Nephron (organoid): ENCODE results near the gene TMEM42.

Source experiments
- H3K27ac Mint-ChIP-seq, 3 experiments: 2 replicates each; pipeline ENCODE4 v1.8.0; 2020; ENCODE audit warnings: mixed read lengths in 3 of 3, mild to moderate bottlenecking in 2 of 3, moderate library complexity in 1 of 3
- H3K27me3 Mint-ChIP-seq: 2 replicates; pipeline ENCODE4 v1.8.0; 2021; ENCODE audit warnings: low read depth, mild to moderate bottlenecking, moderate library complexity, mixed read lengths
- H3K36me3 Mint-ChIP-seq: 2 replicates; pipeline ENCODE4 v1.8.0; 2020; ENCODE audit warnings: low read depth, mixed read lengths
- H3K4me1 Mint-ChIP-seq: 2 replicates; pipeline ENCODE4 v1.8.0; 2020; ENCODE audit warnings: mixed read lengths
- H3K4me3 Mint-ChIP-seq, 3 experiments: 2 replicates each; pipeline ENCODE4 v1.8.0; 2020; ENCODE audit warnings: mild to moderate bottlenecking in 3 of 3, mixed read lengths in 3 of 3, moderate library complexity in 2 of 3
- H3K9me3 Mint-ChIP-seq: 2 replicates; pipeline ENCODE4 v1.8.0; 2020; ENCODE audit warnings: mixed read lengths
- CTCF ChIP-seq, 3 experiments: fragments of 200-600 bp; sonication (generic); IDR thresholded peaks; one replicate each; pipeline ENCODE4 v1.5.0; 2021; ENCODE audit warnings: antibody characterized with exemption in 3 of 3; ENCODE audit not compliant: unreplicated experiment in 3 of 3

The TMEM42 gene

GRCh38 chr3:44907612-44908011 lies 45.9 kb downstream of the TMEM42 start:
- Mint-ChIP-seq H3K4me3 (no peak overlapping the region), H3K27me3 (no peaks in the 10 kb centered on the region), H3K36me3 (no peaks in the 10 kb centered on the region), H3K9me3 (no peaks in the 10 kb centered on the region), H3K27ac (no peak overlapping the region), H3K4me1 (no peaks in the 10 kb centered on the region)
- no peak for TF ChIP-seq CTCF (IDR thresholded peaks at IDR 0.05; ENCODE audit: unreplicated experiment in 3 of 3)

- no peak for TF ChIP-seq CTCF (IDR thresholded peaks at IDR 0.05; ENCODE audit: unreplicated experiment in 3 of 3)
- Mint-ChIP-seq H3K4me3 (no peak overlapping the region), H3K27ac (no peak overlapping the region), H3K4me1 (no peaks in the 10 kb centered on the region), H3K9me3 (no peaks in the 10 kb centered on the region), H3K36me3 (no peaks in the 10 kb centered on the region), H3K27me3 (no peaks in the 10 kb centered on the region)
Observed at GRCh38 chr3:44909063-44909462, 47.4 kb downstream of the TMEM42 start.

GRCh38 chr3:44910693-44911092 lies 49.0 kb downstream of the TMEM42 start:
- Mint-ChIP-seq H3K36me3 (no peaks in the 10 kb centered on the region), H3K27ac (no peak overlapping the region), H3K9me3 (no peaks in the 10 kb centered on the region), H3K4me3 (no peak overlapping the region), H3K27me3 (no peaks in the 10 kb centered on the region), H3K4me1 (no peaks in the 10 kb centered on the region)
- no peak for TF ChIP-seq CTCF (IDR thresholded peaks at IDR 0.05; ENCODE audit: unreplicated experiment in 3 of 3)

- no peak overlapping the region for H3K4me3 Mint-ChIP-seq
- H3K36me3 Mint-ChIP-seq: peaks cover 5% of the 10 kb centered on the region
- H3K9me3 Mint-ChIP-seq: no peaks in the 10 kb centered on the region
- H3K27ac Mint-ChIP-seq: no peak overlapping the region
- TF ChIP-seq CTCF (IDR thresholded peaks at IDR 0.05; ENCODE audit: unreplicated experiment in 3 of 3): peak; percentile 56 to 71 (median 70)
- no peaks in the 10 kb centered on the region for H3K4me1 Mint-ChIP-seq
- no peaks in the 10 kb centered on the region for H3K27me3 Mint-ChIP-seq
Observed at GRCh38 chr3:44913868-44914468, 52.3 kb downstream of the TMEM42 start.

- H3K4me1 Mint-ChIP-seq: no peaks in the 10 kb centered on the region
- H3K4me3 Mint-ChIP-seq: no peak overlapping the region
- no peaks in the 10 kb centered on the region for H3K27me3 Mint-ChIP-seq
- no peaks in the 10 kb centered on the region for H3K9me3 Mint-ChIP-seq
- H3K36me3 Mint-ChIP-seq: peaks cover 9% of the 10 kb centered on the region
- TF ChIP-seq CTCF (IDR thresholded peaks at IDR 0.05; ENCODE audit: unreplicated experiment in 3 of 3): peak in 2 of 3 experiments; percentile 16 to 22
- H3K27ac Mint-ChIP-seq: no peak overlapping the region
Observed at GRCh38 chr3:44914936-44915335, 53.2 kb downstream of the TMEM42 start.
